Thoracic aorta (tissue), 2 donors: Measurements from ENCODE around the gene IGF2R. TPM values are rescaled to one million over a fixed set of nuclear protein-coding genes. Genes with fewer than 3 reads are reported as not detected.
A peak's percentile ranks its signal among the peaks of the same experiment; 100 is the strongest.

Experiments
- ATAC-seq: fragments of 150-250 bp; one replicate; pipeline ENCODE4 v1.8.0; 2017; ENCODE audit warnings: low read depth; ENCODE audit not compliant: insufficient number of reproducible peaks, low FRiP score
- DNase-seq: peaks from one replicate; pipeline ENCODE4 v3.0.0-alpha.2; 2020; ENCODE audit warnings: low spot score
- H3K27ac ChIP-seq, 2 donors: fragments of 200-600 bp; sonication (generic); 1 replicate in 1 of 2; 2 replicates in 1 of 2; pipeline ENCODE4 v1.5.1; 2016; ENCODE audit warnings: mild to moderate bottlenecking in 2 of 2, moderate library complexity in 2 of 2
- H3K27me3 ChIP-seq: fragments of 200-600 bp; sonication (generic); replicated peaks from 2 replicates; pipeline ENCODE4 v1.6.0; 2016; ENCODE audit warnings: mild to moderate bottlenecking; ENCODE audit not compliant: insufficient read depth
- H3K36me3 ChIP-seq: fragments of 200-600 bp; sonication (generic); one replicate; pipeline ENCODE4 v1.5.1; 2016
- H3K4me1 ChIP-seq, 2 donors: fragments of 200-600 bp; sonication (generic); 1 replicate in 1 of 2; 2 replicates in 1 of 2; pipeline versions ENCODE4 v1.5.1 to v1.6.0; 2016; ENCODE audit warnings: low read depth in 2 of 2, mild to moderate bottlenecking in 1 of 2; ENCODE audit not compliant: control insufficient read depth in 1 of 2
- H3K4me3 ChIP-seq: fragments of 200-600 bp; sonication (generic); 2 replicates; pipeline ENCODE4 v1.5.1; 2016; ENCODE audit warnings: mild to moderate bottlenecking
- H3K9me3 ChIP-seq: fragments of 200-600 bp; sonication (generic); 2 replicates; pipeline ENCODE4 v1.5.1; 2016
- total RNA-seq, 2 donors: library from RNA; depleted of rRNA; stranded (reverse); fragments of >200 nt; gene quantifications; one replicate each; pipeline versions ENCODE4 v1.1.0 to v1.2.3, GENCODE V29; 2016
- TF ChIP-seq, protein P1 (sequence below): fragments of 200-600 bp; sonication (generic); IDR thresholded peaks from one replicate; pipeline ENCODE4 v1.5.1; 2019; ENCODE audit warnings: antibody characterized with exemption

The IGF2R gene
- total RNA-seq, 2 donors from 2014 or later: 82.2 to 88.4 TPM

DNA sequence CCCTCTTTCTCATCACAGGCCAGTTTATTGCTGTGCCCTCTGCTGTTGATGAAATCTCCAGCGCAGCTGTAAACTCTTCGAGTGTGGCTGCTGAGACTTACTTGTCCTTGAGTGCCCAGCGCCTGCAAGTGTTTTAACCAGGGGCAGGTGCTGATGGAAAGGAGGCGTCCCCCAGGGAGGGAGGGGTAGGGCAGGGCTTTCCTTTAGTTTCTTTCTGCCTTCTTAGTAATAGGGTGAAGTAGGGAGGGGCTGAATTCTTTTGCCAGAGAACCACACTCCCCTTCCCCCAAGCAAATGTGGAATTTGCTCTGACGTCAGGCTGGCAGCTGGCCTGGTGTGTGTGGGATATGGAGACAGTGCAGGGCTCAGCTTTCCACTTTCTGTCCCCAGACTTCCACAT is 61.2 kb downstream of the IGF2R start:
- H3K9me3 ChIP-seq: no peaks in the 10 kb centered on the region
- TF ChIP-seq, protein P1, sequence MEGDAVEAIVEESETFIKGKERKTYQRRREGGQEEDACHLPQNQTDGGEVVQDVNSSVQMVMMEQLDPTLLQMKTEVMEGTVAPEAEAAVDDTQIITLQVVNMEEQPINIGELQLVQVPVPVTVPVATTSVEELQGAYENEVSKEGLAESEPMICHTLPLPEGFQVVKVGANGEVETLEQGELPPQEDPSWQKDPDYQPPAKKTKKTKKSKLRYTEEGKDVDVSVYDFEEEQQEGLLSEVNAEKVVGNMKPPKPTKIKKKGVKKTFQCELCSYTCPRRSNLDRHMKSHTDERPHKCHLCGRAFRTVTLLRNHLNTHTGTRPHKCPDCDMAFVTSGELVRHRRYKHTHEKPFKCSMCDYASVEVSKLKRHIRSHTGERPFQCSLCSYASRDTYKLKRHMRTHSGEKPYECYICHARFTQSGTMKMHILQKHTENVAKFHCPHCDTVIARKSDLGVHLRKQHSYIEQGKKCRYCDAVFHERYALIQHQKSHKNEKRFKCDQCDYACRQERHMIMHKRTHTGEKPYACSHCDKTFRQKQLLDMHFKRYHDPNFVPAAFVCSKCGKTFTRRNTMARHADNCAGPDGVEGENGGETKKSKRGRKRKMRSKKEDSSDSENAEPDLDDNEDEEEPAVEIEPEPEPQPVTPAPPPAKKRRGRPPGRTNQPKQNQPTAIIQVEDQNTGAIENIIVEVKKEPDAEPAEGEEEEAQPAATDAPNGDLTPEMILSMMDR: no peak
- peak overlapping the region; percentile 63 to 74 for H3K27ac ChIP-seq
- ATAC-seq (peak; percentile 93), DNase-seq (peak; percentile 62)
- H3K4me3 ChIP-seq: peak overlapping the region; percentile 43
- peaks cover 0 to 18% of the 10 kb centered on the region in 2 donors for H3K4me1 ChIP-seq
- H3K36me3 ChIP-seq: peaks cover 31% of the 10 kb centered on the region
- no peaks in the 10 kb centered on the region for H3K27me3 ChIP-seq

DNA sequence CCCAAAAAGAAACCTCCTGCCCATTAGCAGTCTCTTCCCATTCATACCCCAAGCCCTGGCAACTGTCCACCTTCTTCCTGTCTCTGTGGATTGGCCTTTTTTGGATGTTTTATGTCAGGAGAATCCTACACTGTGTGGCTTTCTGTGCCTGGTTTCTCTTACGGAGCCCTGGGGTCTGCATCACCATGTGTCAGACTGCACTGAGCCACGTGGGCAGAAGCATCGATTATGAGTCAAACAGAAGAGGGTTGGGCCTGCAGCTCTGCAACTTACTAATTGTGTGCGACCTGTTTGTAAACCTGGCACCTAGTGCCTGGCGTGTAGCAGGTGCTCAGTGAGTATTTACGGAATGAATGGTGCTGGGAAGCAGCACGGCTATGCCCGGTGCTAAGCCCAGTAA is 62.6 kb downstream of the IGF2R start:
- Histone ChIP-seq H3K4me1 (peaks cover 0 to 24% of the 10 kb centered on the region in 2 donors), H3K27ac (no peak overlapping the region), H3K36me3 (peaks cover 33% of the 10 kb centered on the region), H3K4me3 (no peak overlapping the region), H3K27me3 (no peaks in the 10 kb centered on the region), H3K9me3 (no peaks in the 10 kb centered on the region)
- ATAC-seq (no peak), DNase-seq (no peak)
- TF ChIP-seq, protein P1: no peak

DNA sequence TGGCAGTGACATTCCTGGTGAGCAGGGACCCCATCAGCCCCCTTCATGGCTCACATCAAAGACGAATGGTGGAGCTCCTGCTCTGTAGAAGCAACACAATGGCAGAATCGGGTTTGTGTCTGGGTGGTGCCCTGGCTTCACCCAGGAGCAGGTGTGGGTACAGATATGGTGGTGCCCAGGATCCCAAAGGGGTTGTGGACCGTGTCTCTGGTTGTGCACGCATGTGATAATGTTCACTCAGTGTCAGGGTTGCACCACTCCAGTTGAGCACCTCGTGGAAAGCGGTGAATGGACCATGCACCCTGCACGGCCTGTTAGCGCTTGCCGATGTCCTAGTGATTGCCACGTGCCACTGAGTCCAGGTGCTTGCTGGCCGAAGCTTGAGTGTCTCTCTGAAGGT is 63.0 kb downstream of the IGF2R start:
- no peak for ATAC-seq

DNA sequence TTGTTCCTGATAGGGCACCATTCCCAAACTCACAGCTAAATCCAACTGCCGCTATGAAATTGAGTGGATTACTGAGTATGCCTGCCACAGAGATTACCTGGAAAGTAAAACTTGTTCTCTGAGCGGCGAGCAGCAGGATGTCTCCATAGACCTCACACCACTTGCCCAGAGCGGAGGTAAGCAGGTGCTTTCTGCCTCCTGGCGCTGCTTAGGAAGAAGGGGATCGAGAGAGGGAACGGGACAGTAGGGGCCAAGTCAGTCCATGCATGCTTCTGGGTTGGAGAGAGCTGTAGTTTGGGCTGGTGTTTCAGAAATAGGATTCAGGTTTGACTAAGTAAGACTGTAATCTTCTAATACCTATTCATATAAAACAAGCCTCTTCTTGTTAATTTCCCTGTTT is 63.7 kb downstream of the IGF2R start:
- Histone ChIP-seq H3K4me1 (peaks cover 0 to 33% of the 10 kb centered on the region in 2 donors), H3K36me3 (peaks cover 30% of the 10 kb centered on the region), H3K4me3 (no peak overlapping the region), H3K27ac (no peak overlapping the region), H3K9me3 (no peaks in the 10 kb centered on the region), H3K27me3 (no peaks in the 10 kb centered on the region)
- DNase-seq: no peak
- TF ChIP-seq, protein P1: no peak
- no peak for ATAC-seq

More for the DNA sequence above, 63.0 kb downstream of the IGF2R start:
- Histone ChIP-seq H3K4me1 (peaks cover 0 to 29% of the 10 kb centered on the region in 2 donors), H3K36me3 (peaks cover 33% of the 10 kb centered on the region), H3K4me3 (no peak overlapping the region), H3K9me3 (no peaks in the 10 kb centered on the region), H3K27ac (no peak overlapping the region), H3K27me3 (no peaks in the 10 kb centered on the region)
- TF ChIP-seq, protein P1: no peak
- DNase-seq: no peak

DNA sequence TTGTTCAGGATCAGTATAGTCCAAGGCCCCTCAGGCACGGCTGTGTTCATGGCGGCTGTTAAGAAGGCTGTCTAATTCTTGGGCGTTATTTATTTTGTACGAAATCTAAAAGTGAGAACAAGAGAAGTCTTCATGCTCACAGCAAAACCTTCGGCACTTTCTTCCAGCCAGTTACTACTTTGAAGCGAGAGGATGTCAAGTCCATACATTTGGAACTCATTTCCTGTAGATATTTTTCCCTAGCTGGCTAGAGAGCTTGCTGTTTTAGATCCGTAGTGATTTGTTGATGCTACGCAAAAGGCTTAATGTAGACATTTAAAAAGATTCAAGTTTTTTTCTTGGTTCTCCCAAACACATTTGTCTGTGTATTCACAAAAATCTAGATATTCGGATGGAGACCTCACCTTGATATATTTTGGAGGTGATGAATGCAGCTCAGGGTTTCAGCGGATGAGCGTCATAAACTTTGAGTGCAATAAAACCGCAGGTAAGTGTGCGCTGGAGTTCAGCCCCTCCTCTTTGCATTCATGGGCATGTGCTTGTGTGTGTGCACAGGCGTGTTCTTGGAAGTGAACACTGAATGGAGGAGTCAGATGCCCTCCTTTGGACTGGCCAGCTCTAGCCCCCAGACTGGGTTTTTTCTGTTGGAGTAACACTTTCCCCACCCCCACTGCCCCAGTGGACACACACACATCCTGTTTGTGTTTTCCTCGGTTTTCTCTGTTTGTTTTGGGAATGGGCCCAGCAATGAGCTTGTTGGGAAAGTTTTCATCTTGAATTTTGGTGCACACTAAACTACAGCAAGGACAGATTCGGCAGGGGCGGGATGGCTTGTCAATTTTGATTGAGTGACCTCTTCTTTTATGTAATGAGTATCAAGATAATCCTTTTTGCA is 65.4 kb downstream of the IGF2R start:
- peaks cover 25% of the 10 kb centered on the region for H3K36me3 ChIP-seq
- TF ChIP-seq, protein P1: no peak
- peaks cover 0 to 33% of the 10 kb centered on the region in 2 donors for H3K4me1 ChIP-seq
- no peaks in the 10 kb centered on the region for H3K9me3 ChIP-seq
- H3K27me3 ChIP-seq: no peaks in the 10 kb centered on the region
- ATAC-seq (no peak), DNase-seq (no peak)
- H3K4me3 ChIP-seq: no peak overlapping the region
- H3K27ac ChIP-seq: no peak overlapping the region
